Measurements from ENCODE around the gene SERPINA3.

SERPINA3 gene

DNA sequence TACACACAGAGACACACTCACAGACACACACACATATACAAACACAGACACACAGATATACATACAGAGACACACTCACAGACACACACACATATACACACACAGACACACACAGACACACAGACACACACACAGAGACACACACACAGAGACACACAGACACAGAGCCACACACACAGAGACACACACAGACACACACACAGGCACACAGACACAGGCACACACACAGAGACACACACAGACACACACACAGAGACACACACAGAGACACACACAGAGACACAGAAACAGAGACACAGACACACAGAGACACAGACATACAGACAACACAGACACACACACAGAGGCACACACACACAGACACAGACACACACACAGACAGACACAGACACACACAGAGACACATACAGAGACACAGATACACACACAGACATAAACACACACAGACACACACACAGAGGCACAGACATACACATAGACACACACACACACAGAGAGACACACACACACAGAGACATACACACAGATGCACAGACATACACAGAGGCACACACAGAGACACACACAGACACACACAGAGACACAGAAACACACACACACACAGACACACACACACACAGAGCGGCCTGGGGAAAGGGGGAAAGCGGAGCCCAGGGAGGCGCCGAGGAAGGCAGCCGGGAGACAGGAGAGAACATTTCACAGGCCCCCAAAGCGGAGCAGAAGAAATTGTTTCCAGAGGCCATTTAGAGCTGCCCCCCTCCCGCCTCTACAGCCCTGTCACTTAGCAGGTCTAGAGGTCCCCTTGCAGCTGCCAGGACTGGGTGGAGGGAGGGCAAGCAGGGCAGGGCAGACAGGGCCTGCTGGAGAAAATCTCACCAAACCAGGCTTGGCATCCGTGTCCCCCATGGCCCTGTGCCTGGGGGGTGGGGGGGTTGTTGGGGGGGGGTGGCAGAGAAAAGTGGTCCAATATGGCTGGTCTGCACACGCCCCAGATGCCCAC is 38.9 kb downstream of the SERPINA3 start:
- no peak for DNase-seq (ENCODE audit: low read depth in 1 of 2, low spot score in 1 of 2)

DNA sequence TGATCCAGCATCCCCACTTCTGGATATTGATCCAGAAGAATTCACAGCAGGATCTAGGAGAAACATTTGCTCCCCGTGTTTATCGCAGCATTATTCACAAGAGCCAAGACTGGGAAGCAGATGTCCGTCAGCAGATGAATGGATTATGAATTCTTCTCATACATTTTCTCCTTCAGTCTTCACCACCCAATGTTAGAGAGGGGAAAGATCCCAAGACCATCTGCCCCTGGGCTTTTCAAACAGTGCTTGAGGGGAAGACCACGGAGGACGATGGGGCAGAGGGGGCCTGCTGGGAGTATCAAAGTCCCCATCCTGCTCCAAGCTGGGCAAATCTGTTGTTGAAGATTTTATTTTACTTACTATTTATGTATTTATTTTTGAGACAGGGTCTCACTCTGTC is 41.1 kb downstream of the SERPINA3 start:
- DNase-seq (ENCODE audit: low read depth in 1 of 2, low spot score in 1 of 2) = no peak

DNA sequence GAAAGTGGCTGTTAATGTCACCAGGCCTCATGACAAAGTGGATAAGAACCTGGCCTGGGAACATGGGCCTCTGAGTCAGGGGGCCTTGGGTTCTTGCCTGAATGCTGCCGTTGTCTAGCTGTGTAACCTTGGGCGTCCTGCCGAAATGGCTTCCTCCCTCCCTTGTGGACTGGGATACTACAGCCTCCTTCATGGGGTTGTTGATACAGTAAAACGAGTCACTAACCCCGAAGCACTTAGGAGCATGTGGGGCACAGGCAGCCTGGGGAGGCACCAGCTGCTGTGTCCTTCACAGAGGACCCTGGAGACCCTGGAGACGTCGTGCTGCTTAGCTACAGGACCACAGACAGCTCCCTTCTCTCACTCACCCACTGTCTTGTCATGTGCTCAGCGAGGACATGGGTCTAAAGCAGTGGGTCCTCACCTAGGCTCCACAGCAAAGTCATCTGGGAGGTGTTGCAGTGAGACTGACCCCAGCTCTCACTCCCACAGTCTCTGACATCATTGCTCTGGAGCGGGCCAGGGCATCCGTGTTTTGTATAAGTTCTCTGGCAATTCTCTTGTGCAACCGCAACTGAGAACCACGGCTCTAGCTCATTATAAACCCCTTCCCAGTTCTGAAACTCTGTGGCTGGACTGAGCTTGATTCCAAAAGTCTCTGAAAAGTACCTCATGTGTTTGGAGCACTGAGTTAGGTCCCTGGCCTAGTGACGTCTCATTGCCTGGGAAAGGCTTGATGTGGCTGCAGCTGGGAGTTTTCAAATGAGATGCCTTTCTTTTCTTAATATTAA is 42.1 kb downstream of the SERPINA3 start:
- DNase-seq (ENCODE audit: low read depth in 1 of 2, low spot score in 1 of 2) = no peak

DNA sequence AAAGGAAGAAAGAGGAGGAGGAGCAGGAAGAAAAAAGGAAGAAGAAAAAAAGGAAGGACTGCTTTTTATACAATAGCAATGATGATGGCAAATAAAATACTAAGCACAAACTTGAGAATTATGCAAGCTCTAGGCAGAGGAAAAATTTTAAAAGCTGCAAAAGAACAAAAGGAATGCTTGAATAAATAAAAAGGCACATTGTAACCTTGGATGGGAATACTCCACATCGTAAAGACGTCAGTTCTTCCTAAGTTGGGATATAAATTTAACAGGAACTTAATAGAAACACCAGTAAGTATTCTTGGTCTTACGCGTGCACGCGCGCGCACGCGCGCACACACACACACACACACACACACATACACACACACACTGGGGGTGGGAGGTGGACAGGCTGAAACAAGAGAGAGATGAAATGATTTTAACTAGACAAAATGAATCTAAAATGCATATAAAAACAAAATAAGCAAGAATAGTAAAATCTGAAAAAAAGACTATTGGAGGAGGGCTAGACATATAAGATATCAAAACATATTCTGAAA is 43.0 kb downstream of the SERPINA3 start:
- DNase-seq (ENCODE audit: low read depth in 1 of 2, low spot score in 1 of 2) = no peak

DNA sequence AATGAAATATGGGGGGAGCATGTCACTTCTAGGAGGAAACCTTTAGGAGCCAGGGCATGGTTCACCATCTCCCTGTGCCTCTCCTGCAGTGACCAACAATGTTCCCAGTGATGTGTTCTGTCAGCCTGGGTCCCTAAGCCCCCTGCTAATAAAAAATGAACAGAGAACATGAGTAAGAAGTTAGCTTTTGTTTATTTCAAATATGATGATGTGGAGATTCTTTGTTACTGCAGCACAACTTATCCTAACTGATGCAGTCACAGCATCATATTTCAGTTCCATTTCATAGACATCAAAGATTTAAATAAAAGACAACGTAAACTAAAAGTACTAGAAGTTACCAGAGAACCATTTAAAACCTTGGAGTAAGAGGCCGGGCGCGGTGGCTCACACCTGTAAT is 43.9 kb downstream of the SERPINA3 start:
- DNase-seq (ENCODE audit: low read depth in 1 of 2, low spot score in 1 of 2) = no peak

DNA sequence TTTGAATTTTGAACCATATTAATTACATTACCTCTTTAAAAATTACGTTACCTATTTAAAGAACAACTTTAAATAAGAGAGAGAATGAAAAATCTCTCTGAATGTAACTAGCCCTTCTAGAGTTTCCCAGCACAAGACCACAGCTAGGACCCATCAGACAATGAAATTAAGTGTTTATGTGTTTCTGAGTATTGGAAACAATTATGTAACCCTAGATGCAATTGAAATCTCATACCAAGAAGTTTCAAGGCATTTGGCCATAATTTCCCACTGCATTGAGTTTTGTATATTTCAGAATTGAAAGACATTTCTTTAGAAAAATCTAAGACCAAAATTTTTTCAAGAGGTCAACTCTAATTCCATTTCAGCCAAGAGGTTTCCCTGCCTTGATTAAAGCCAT is 47.1 kb downstream of the SERPINA3 start:
- no peak for DNase-seq (ENCODE audit: low read depth in 1 of 2, low spot score in 1 of 2)

DNA sequence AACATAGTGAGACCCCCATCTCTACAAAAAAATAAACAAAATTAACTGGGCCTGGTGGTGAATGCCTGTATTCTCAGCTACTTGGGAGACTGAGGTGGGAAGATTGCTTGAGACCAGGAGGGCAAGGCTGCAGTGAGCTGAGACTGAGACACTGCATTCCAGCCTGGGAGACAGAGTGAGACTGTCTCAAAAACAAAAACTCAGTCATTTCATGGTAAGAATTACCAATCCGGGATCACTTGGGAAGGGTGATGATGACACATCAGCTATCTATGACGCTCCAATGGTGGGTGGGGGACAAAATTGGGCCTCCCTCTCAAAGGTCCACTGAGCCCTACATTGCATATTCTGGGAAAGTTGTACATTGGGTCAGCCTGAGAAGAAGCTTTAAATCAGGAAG is 47.7 kb downstream of the SERPINA3 start:
- DNase-seq (ENCODE audit: low read depth in 1 of 2, low spot score in 1 of 2) = no peak

DNA sequence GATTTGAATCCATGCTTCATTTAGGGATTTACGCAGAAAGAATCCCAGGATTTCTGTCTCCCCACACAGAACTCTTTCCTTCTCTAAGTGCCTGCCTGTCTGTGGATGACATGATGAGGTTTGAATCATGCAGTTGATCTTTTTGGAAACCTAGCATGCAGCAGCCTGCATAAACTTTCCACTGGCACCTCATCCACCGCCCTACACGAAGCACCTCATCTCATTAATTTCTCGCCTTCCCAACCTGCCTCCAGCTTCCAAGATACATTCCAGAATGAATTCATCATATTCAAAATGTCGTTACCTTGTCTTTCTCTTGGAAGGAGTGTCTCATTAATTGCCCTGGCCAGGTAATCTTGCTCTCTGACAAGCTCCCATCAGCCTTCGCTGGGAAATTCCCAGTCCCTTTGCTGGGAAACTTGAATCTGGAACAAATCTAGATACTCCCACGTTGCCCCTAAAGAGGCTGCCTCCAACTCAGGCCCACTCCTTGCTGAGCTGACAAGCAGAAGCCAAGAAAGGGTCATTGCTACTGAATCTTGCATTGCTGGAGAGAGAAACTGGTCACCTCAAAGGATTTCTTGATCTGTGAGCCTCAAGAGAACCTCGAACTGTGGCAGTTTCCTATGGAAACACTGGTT is 48.2 kb downstream of the SERPINA3 start:
- no peak for DNase-seq (ENCODE audit: low read depth in 1 of 2, low spot score in 1 of 2)

DNA sequence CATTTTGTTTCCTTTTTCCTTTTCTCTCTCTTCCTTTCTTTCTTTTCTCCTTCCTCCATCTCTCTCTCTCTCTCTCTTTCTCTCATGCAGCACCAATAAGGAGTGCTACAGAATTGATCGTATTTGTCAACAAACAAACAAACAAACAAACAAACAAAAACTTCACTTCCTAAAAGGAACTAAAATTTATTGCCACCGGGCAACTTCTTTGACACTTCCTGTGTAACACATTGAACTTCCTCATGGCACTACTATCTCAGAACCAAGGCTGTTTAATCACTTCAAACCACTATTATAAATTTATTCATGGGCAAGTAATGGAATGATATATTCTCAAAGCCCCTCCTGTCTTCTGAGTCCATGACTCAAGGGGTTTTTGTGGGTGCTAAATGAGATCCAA is 51.3 kb downstream of the SERPINA3 start:
- DNase-seq (ENCODE audit: low read depth in 1 of 2, low spot score in 1 of 2) = no peak

DNA sequence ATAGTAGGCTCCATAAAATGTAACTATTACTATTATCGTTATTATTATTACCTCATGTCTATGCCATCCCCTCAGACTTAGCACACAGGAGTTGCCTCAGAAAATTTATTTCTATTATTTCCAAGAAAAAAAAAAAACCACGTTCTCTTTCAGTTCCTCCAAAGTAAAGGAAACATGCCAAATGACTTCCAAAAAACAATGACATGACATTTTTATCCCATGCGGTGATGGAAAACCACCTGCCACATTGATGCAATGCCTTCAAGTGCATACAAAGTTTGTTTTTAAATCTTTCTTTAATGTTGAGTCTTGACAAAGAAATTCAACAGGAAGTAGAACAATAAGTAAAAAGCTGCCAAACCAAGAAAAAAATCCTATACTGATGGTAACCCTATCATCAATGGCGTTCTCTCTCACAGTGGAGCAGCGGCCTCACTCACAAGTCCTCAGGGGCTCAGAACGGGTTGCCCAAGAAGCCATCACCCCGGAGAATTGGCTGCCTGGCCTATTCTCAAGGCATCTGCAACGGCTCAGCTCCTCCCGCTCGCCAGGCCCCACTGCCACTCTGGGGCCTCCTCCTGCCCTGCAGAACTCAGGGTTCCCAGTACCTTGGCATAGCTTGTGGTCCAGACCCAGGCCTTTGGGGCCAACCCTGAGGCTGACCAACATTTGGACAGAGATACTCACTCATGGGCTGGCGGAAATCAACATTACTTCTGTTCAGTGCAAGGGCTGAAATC is 51.9 kb downstream of the SERPINA3 start:
- DNase-seq (ENCODE audit: low read depth in 1 of 2, low spot score in 1 of 2) = no peak

DNA sequence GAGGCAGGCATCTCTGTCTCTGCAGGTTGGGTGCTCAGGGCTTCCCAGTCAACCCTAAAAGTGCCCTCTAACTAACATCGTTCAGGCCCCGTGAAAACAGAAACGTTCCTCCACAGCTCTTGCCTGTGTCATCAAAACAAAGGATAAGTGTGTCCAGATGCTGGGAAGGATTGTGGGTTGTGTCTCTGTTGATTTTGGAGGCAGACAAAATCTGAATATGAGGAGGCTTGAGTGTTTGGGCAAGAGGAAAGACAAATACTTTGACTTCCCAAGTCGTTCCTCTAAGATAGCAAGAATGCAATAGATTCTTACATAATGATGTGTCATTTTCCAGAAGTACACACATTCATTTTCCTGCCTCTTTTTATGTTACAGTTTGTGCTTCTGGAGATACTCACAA is 52.9 kb downstream of the SERPINA3 start:
- no peak for DNase-seq (ENCODE audit: low read depth in 1 of 2, low spot score in 1 of 2)

DNA sequence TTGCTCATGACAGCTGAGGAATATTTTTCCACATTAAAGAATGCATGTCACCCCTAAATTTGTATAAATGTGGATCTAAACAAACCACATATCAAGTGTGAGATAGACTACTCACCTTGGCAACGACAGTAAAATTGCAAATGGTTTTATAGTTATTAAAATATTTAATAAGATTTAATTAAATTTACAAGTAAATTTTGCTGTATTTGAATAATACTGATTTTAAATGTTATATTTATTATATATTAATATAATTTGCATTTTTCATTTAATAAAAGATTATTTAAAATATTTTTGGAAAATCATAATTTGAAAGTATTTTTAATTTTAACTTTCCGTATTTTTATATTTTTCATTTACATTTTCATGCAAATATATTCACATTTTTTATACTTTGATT is 53.4 kb downstream of the SERPINA3 start:
- no peak for DNase-seq (ENCODE audit: low read depth in 1 of 2, low spot score in 1 of 2)

DNA sequence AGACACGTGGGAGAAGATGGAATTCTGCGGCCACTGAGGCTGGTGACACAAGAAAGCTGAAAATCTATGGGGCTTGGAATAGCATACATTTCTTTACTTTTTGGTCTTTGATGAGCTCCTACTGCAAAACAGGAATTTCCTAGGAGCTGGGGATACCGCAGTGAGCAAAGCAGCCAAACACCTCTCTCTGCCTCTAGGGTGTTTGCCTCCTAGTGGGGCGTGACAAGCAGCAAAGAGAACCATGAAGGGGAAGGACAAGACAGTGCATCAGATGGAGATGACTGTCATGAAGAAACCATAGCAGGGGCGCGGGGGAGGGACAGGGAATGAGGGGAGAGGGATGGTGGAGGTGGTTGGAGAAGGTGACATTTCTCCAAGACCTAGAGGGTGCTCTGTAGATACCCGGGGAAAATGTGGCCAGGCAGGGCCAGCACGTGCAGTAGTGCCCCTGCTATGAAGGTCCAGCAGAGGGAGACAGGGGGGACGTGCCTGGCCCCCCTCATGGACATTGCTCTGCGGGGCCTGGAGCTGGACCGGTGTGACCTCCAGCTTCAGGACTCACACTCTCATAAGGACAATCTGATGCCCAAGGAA is 58.6 kb downstream of the SERPINA3 start:
- no peak for DNase-seq (ENCODE audit: low read depth in 1 of 2, low spot score in 1 of 2)

DNA sequence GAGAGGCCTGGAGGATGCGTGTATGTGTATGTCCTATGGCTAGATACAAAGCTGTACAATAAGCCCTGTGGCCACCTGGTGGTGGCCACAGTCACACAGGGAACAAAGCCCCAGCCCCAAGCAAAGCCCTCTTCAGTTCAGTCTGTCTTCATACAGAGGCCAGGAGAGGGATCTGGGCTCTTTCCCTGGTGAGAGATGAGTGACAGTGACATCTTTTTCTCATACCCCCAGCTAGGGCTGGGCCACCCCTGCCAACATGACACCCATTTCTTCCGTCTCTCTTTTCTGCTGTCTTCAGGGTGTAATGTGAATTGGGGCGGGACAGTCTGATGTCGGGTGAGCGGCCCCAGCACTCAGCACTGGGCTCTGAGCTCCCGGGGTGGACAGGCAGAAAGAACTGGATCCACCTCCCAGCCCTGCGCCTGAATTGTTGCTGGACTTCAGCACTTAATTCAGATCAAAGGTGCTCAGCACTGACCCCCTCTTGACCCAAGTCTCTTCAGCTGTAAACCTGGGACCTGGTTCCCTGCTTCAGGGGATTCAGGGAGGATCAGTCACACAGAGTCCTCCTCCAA is 59.8 kb downstream of the SERPINA3 start:
- no peak for DNase-seq (ENCODE audit: low read depth in 1 of 2, low spot score in 1 of 2)

DNA sequence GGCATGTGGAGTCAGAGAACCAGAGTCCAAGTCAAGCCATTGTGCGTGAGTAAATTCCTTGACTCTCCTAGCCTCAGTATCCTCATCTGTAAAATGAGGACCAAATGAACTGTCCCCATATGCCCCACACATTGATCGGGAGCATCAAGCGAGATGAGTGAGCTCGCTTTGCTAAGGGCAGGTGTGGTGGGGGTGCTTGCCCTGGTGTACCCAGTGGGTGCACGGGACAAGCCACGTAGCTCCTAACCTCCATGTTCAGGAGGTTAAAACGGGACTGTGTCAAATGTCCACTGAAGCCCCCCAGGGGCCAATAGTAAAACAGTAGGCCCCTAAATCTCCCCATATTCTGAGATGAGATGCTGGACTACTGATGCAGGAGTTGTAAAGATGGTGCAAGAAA is 60.9 kb downstream of the SERPINA3 start:
- DNase-seq (ENCODE audit: low read depth in 1 of 2, low spot score in 1 of 2) = no peak

Data from activated T-helper 1 cell treated with anti-CD3 and anti-CD28 coated beads, Interleukin-2, amount 50 U/mL, for 16 hours (primary cell).